Liver (tissue), 9 donors: ENCODE data around the gene ZNF681. TPM values are rescaled to one million over a fixed set of nuclear protein-coding genes. Genes with fewer than 3 reads are reported as not detected.

ENCODE experiments used
- DNase-seq: peaks from one replicate; pipeline ENCODE4 v3.0.0-alpha.2; 2017; ENCODE audit warnings: low spot score
- H3K27ac ChIP-seq, 2 donors: one replicate each; pipeline ENCODE4 v1.7.0; 2013; ENCODE audit warnings: inconsistent platforms in 2 of 2, low read length in 2 of 2, control low read depth in 1 of 2, low read depth in 1 of 2, mild to moderate bottlenecking in 1 of 2
- H3K27me3 ChIP-seq, 4 donors: one replicate each; pipeline versions ENCODE4 v1.6.1 to v1.7.0; 2013; ENCODE audit warnings: low read length in 3 of 4, inconsistent platforms in 1 of 4, mild to moderate bottlenecking in 1 of 4, moderate library complexity in 1 of 4; ENCODE audit not compliant: control insufficient read depth in 4 of 4, insufficient read depth in 4 of 4
- H3K36me3 ChIP-seq, 4 donors: one replicate each; pipeline versions ENCODE4 v1.6.1 to v1.7.0; 2013; ENCODE audit warnings: low read length in 3 of 4, mild to moderate bottlenecking in 3 of 4, low read depth in 1 of 4, moderate library complexity in 1 of 4; ENCODE audit not compliant: control insufficient read depth in 4 of 4, insufficient read depth in 3 of 4
- H3K4me1 ChIP-seq, 4 donors: one replicate each; pipeline versions ENCODE4 v1.6.1 to v1.7.0; 2013; ENCODE audit warnings: low read length in 3 of 4, mild to moderate bottlenecking in 3 of 4, moderate library complexity in 1 of 4; ENCODE audit not compliant: control insufficient read depth in 4 of 4, insufficient read depth in 4 of 4
- H3K4me3 ChIP-seq, 3 donors: one replicate each; pipeline versions ENCODE4 v1.6.1 to v1.7.0; 2013; ENCODE audit warnings: low read length in 3 of 3, control low read depth in 1 of 3, low read depth in 1 of 3, mild to moderate bottlenecking in 1 of 3
- H3K9ac ChIP-seq, 2 donors: one replicate each; pipeline ENCODE4 v1.7.0; 2013; ENCODE audit warnings: low read length in 2 of 2, mild to moderate bottlenecking in 2 of 2, moderate library complexity in 2 of 2, control low read depth in 1 of 2, low read depth in 1 of 2
- H3K9me3 ChIP-seq, 4 donors: one replicate each; pipeline versions ENCODE4 v1.6.1 to v1.7.0; 2013; ENCODE audit warnings: low read length in 3 of 4; ENCODE audit not compliant: control insufficient read depth in 4 of 4
- ATF3 ChIP-seq: IDR thresholded peaks from 2 replicates; pipeline ENCODE4 v1.6.1; 2016; ENCODE audit warnings: antibody characterized with exemption
- EGR1 ChIP-seq, 2 donors: IDR thresholded peaks; 2 replicates each; pipeline ENCODE4 v1.6.1; 2016 to 2018; ENCODE audit warnings: antibody characterized with exemption in 2 of 2, low read depth in 2 of 2
- FOXA1 ChIP-seq: IDR thresholded peaks from 2 replicates; pipeline ENCODE4 v1.6.1; 2016; ENCODE audit warnings: antibody characterized with exemption
- FOXA2 ChIP-seq: IDR thresholded peaks from 2 replicates; pipeline ENCODE4 v1.6.1; 2016; ENCODE audit warnings: antibody characterized with exemption
- GABPA ChIP-seq, 2 donors: IDR thresholded peaks in 1 of 2; conservative IDR thresholded peaks in 1 of 2; 2 replicates each; pipeline ENCODE4 v1.6.1; 2016; ENCODE audit warnings: antibody characterized with exemption in 2 of 2, mild to moderate bottlenecking in 1 of 2, moderate library complexity in 1 of 2
- HNF4A ChIP-seq, 2 donors: conservative IDR thresholded peaks; 2 replicates each; pipeline ENCODE4 v1.6.1; 2016; ENCODE audit warnings: antibody characterized with exemption in 2 of 2, mild to moderate bottlenecking in 2 of 2
- HNF4G ChIP-seq: IDR thresholded peaks from 2 replicates; pipeline ENCODE4 v1.6.1; 2016; ENCODE audit warnings: antibody characterized with exemption
- JUND ChIP-seq, 2 donors: IDR thresholded peaks; 2 replicates each; pipeline ENCODE4 v1.6.1; 2016; ENCODE audit warnings: antibody characterized with exemption in 2 of 2
- MAX ChIP-seq: IDR thresholded peaks from 2 replicates; pipeline ENCODE4 v1.6.1; 2016; ENCODE audit warnings: antibody characterized with exemption
- NR2F2 ChIP-seq: IDR thresholded peaks from 2 replicates; pipeline ENCODE4 v1.6.1; 2016; ENCODE audit warnings: antibody characterized with exemption
- RAD21 ChIP-seq, 2 donors: IDR thresholded peaks; 2 replicates each; pipeline ENCODE4 v1.6.1; 2016; ENCODE audit warnings: antibody characterized with exemption in 2 of 2, mild to moderate bottlenecking in 2 of 2
- RXRA ChIP-seq, 2 donors: IDR thresholded peaks; 2 replicates each; pipeline ENCODE4 v1.6.1; 2017 to 2018; ENCODE audit warnings: antibody characterized with exemption in 2 of 2, mild to moderate bottlenecking in 1 of 2
- SP1 ChIP-seq: IDR thresholded peaks from 2 replicates; pipeline ENCODE4 v1.6.1; 2018; ENCODE audit warnings: antibody characterized with exemption, mild to moderate bottlenecking
- TAF1 ChIP-seq: conservative IDR thresholded peaks from 2 replicates; pipeline ENCODE4 v1.6.1; 2016; ENCODE audit warnings: antibody characterized with exemption, mild to moderate bottlenecking
- YY1 ChIP-seq: IDR thresholded peaks from 2 replicates; pipeline ENCODE4 v1.6.1; 2016; ENCODE audit warnings: antibody characterized with exemption, mild to moderate bottlenecking
- ZBTB33 ChIP-seq: IDR thresholded peaks from 2 replicates; pipeline ENCODE4 v1.6.1; 2016; ENCODE audit warnings: antibody characterized with exemption
- WGBS: extraction: QIAGEN DNeasy Blood & Tissue Kit; methylation state at CpG from one replicate; pipeline ENCODE4 v1.1.7; 2013; 5-methylcytosine and 5-hydroxymethylcytosine counted together
- polyA plus RNA-seq, 2 donors: library from polyadenylated mRNA; stranded (reverse) in 1 of 2; unstranded in 1 of 2; fragments of 200-250 nt in 1 of 2; fragments of >200 nt in 1 of 2; fragmentation: Nextera tagmentation in 1 of 2; extraction: Ambion mirVana in 1 of 2; gene quantifications; one replicate each; pipeline versions ENCODE4 v1.2.1 to v1.2.3, GENCODE V29; 2013 to 2015
- total RNA-seq, 2 donors: library from RNA; depleted of rRNA; stranded (reverse); fragments of >200 nt; gene quantifications; one replicate each; pipeline ENCODE4 v1.2.3, GENCODE V29; 2014
- TF ChIP-seq, protein P1 (sequence below): fragments of 150-350 bp; IDR thresholded peaks from 2 replicates; pipeline ENCODE4 v1.5.1; 2017; ENCODE audit warnings: improper control_type of control experiment, low read depth, low read length; ENCODE audit not compliant: missing input control
- TF ChIP-seq, protein P2 (sequence below): IDR thresholded peaks from 2 replicates; pipeline ENCODE4 v1.6.1; 2016; ENCODE audit warnings: antibody characterized with exemption, mild to moderate bottlenecking
- donor health status: healthy.
- donor health status: healthy.
- donor health status: healthy.
- donor health status: healthy.
- donor health status: healthy.

The ZNF681 gene
- total and polyA plus RNA-seq, 4 donors, result 0.06 to 2.8 (median 0.27) TPM

GRCh38 chr19:23788411-23788810 lies 29.7 kb upstream of the ZNF681 start (continued):
- TF ChIP-seq HNF4G (no peak), JUND (IDR thresholded peaks at IDR 0.05) (no peak), NR2F2 (no peak)
- TF ChIP-seq, protein P1, sequence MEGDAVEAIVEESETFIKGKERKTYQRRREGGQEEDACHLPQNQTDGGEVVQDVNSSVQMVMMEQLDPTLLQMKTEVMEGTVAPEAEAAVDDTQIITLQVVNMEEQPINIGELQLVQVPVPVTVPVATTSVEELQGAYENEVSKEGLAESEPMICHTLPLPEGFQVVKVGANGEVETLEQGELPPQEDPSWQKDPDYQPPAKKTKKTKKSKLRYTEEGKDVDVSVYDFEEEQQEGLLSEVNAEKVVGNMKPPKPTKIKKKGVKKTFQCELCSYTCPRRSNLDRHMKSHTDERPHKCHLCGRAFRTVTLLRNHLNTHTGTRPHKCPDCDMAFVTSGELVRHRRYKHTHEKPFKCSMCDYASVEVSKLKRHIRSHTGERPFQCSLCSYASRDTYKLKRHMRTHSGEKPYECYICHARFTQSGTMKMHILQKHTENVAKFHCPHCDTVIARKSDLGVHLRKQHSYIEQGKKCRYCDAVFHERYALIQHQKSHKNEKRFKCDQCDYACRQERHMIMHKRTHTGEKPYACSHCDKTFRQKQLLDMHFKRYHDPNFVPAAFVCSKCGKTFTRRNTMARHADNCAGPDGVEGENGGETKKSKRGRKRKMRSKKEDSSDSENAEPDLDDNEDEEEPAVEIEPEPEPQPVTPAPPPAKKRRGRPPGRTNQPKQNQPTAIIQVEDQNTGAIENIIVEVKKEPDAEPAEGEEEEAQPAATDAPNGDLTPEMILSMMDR, result no peak

DNA sequence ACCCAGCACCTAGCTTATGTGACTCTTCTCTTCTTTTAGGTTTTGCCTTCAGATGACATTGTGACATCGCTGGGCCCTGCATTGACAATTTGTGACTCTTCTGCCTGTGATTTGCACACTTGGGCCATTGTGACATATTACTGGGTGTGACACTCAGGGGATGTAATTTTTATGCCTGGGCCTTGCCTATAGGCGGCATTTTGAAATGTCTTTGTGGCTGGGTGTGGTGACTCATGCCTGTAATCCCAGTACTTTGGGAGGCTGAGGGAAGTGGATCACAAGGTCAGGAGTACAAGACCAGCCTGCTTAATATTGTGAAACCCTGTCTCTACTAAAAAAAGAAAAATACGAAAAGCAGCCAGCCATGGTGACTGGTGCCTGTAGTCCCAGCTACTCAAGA lies 28.4 kb upstream of the ZNF681 start:
- no peaks in the 10 kb centered on the region for H3K4me1 ChIP-seq
- no peak overlapping the region for H3K4me3 ChIP-seq
- no peak overlapping the region for H3K9ac ChIP-seq
- WGBS, result 92% methylated on average over 3 of the region's 3 CpGs
- H3K9me3 ChIP-seq, result peaks cover 0 to 5% (median 3%) of the 10 kb centered on the region in 4 donors
- TF ChIP-seq FOXA2, result no peak
- TF ChIP-seq EGR1 (IDR thresholded peaks at IDR 0.05; ENCODE audit: low read depth in 2 of 2), result no peak
- TF ChIP-seq HNF4G, result no peak
- no peak for TF ChIP-seq YY1
- TF ChIP-seq GABPA (IDR thresholded peaks at IDR 0.05 in 1 of 2, conservative IDR thresholded peaks at IDR 0.05 in 1 of 2), result no peak
- no peak for TF ChIP-seq RXRA (IDR thresholded peaks at IDR 0.05)
- TF ChIP-seq MAX, result no peak
- no peaks in the 10 kb centered on the region for H3K27me3 ChIP-seq
- DNase-seq, result no peak
- H3K27ac ChIP-seq, result no peak overlapping the region
- no peaks in the 10 kb centered on the region for H3K36me3 ChIP-seq

GRCh38 chr19:23785982-23786381 lies 27.3 kb upstream of the ZNF681 start:
- no peak overlapping the region for H3K4me3 ChIP-seq
- no peak for DNase-seq
- H3K9ac ChIP-seq, result no peak overlapping the region
- no peaks in the 10 kb centered on the region for H3K36me3 ChIP-seq
- TF ChIP-seq, protein P1, result no peak
- TF ChIP-seq GABPA (IDR thresholded peaks at IDR 0.05 in 1 of 2, conservative IDR thresholded peaks at IDR 0.05 in 1 of 2), result no peak
- TF ChIP-seq ZBTB33, result no peak
- TF ChIP-seq SP1, result no peak
- no peak for TF ChIP-seq HNF4G
- no peak for TF ChIP-seq JUND (IDR thresholded peaks at IDR 0.05)
- no peak for TF ChIP-seq NR2F2
- no peak for TF ChIP-seq MAX
- TF ChIP-seq YY1, result no peak
- TF ChIP-seq FOXA2, result no peak
- no peak for TF ChIP-seq ATF3
- TF ChIP-seq RAD21 (IDR thresholded peaks at IDR 0.05), result no peak
- no peak for TF ChIP-seq FOXA1
- no peak for TF ChIP-seq HNF4A (conservative IDR thresholded peaks at IDR 0.05)
- TF ChIP-seq, protein P2, sequence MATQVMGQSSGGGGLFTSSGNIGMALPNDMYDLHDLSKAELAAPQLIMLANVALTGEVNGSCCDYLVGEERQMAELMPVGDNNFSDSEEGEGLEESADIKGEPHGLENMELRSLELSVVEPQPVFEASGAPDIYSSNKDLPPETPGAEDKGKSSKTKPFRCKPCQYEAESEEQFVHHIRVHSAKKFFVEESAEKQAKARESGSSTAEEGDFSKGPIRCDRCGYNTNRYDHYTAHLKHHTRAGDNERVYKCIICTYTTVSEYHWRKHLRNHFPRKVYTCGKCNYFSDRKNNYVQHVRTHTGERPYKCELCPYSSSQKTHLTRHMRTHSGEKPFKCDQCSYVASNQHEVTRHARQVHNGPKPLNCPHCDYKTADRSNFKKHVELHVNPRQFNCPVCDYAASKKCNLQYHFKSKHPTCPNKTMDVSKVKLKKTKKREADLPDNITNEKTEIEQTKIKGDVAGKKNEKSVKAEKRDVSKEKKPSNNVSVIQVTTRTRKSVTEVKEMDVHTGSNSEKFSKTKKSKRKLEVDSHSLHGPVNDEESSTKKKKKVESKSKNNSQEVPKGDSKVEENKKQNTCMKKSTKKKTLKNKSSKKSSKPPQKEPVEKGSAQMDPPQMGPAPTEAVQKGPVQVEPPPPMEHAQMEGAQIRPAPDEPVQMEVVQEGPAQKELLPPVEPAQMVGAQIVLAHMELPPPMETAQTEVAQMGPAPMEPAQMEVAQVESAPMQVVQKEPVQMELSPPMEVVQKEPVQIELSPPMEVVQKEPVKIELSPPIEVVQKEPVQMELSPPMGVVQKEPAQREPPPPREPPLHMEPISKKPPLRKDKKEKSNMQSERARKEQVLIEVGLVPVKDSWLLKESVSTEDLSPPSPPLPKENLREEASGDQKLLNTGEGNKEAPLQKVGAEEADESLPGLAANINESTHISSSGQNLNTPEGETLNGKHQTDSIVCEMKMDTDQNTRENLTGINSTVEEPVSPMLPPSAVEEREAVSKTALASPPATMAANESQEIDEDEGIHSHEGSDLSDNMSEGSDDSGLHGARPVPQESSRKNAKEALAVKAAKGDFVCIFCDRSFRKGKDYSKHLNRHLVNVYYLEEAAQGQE, result no peak
- no peak for TF ChIP-seq TAF1
- TF ChIP-seq RXRA (IDR thresholded peaks at IDR 0.05), result no peak
- H3K9me3 ChIP-seq, result peaks cover 0 to 9% (median 8%) of the 10 kb centered on the region in 4 donors
- H3K27ac ChIP-seq, result no peak overlapping the region
- no peaks in the 10 kb centered on the region for H3K4me1 ChIP-seq
- no peaks in the 10 kb centered on the region for H3K27me3 ChIP-seq
- WGBS, result 56% methylated on average over 3 of the region's 3 CpGs
